SK-N-SH (cell line): Measurements from ENCODE around the gene ITIH5. TPM values are rescaled to one million over a fixed set of nuclear protein-coding genes. Genes with fewer than 3 reads are reported as not detected.

Experiments
- CTCF ChIA-PET: fragments of 300-600, 350-600 bp; formaldehyde crosslinking; extraction: SDS; loops from one replicate; lab custom pipeline; 2021; lab: Yijun Ruan, JAX
- POLR2A ChIA-PET: fragments of 350-600 bp; sonication (Branson Sonifier 250); formaldehyde crosslinking; extraction: SDS; loops from one replicate; lab custom pipeline; 2020; ENCODE audit warnings: antibody characterized with exemption, inconsistent platforms; lab: Yijun Ruan, JAX
- DNase-seq: peaks from one replicate; pipeline ENCODE4 v3.0.0; 2012
- H2AFZ ChIP-seq: fragments of 200-600 bp; sonication (generic); 2 replicates; pipeline ENCODE4 v1.8.1; 2016; ENCODE audit warnings: antibody characterized with exemption, mild to moderate bottlenecking, low read depth
- H3F3A ChIP-seq: fragments of 200-600 bp; sonication (generic); replicated peaks from 2 replicates; pipeline ENCODE3; 2016; ENCODE audit warnings: antibody characterized with exemption, mild to moderate bottlenecking; ENCODE audit not compliant: insufficient read depth
- H3K27ac ChIP-seq, 2 experiments: fragments of 200-500 bp in 1 of 2; fragments of 200-600 bp in 1 of 2; sonication (Bioruptor generic) in 1 of 2; sonication (generic), shearing (Covaris generic) in 1 of 2; 2 replicates each; pipeline versions ENCODE4 v1.5.1 to v1.6.1; 2014 to 2016; ENCODE audit warnings: low read depth in 2 of 2, inconsistent platforms in 1 of 2, low read length in 1 of 2, mild to moderate bottlenecking in 1 of 2, mixed read lengths in 1 of 2
- H3K27me3 ChIP-seq: fragments of 200-600 bp; sonication (generic), shearing (Covaris generic); 2 replicates; pipeline ENCODE4 v1.6.1; 2016; ENCODE audit warnings: mixed run types; ENCODE audit not compliant: insufficient read depth
- H3K36me3 ChIP-seq, 2 experiments: fragments of 200-500 bp in 1 of 2; fragments of 200-600 bp in 1 of 2; sonication (Bioruptor generic) in 1 of 2; sonication (generic) in 1 of 2; replicated peaks in 1 of 2; 2 replicates each; pipeline versions ENCODE3 to v1.5.1; 2014 to 2016; ENCODE audit warnings: low read length in 1 of 2, mild to moderate bottlenecking in 1 of 2; ENCODE audit not compliant: insufficient read depth in 2 of 2, control insufficient read depth in 1 of 2
- H3K4me1 ChIP-seq, 2 experiments: fragments of 200-500 bp in 1 of 2; fragments of 200-600 bp in 1 of 2; sonication (Bioruptor generic) in 1 of 2; sonication (generic), shearing (Covaris generic) in 1 of 2; 2 replicates each; pipeline versions ENCODE4 v1.5.1 to v1.6.1; 2014 to 2016; ENCODE audit warnings: low read depth in 1 of 2, low read length in 1 of 2, mixed run types in 1 of 2; ENCODE audit not compliant: insufficient read depth in 2 of 2, control insufficient read depth in 1 of 2
- H3K4me2 ChIP-seq: fragments of 200-600 bp; sonication (generic), shearing (Covaris generic); 2 replicates; pipeline ENCODE4 v1.6.1; 2017; ENCODE audit warnings: mixed run types
- H3K4me3 ChIP-seq, 2 experiments: fragments of 200-500 bp in 1 of 2; fragments of 200-600 bp in 1 of 2; sonication (Bioruptor generic) in 1 of 2; sonication (generic), shearing (Covaris generic) in 1 of 2; 2 replicates each; pipeline versions ENCODE4 v1.5.1 to v1.8.1; 2014 to 2016; ENCODE audit warnings: low read depth in 2 of 2, inconsistent platforms in 1 of 2, low read length in 1 of 2, mild to moderate bottlenecking in 1 of 2, mixed read lengths in 1 of 2, moderate library complexity in 1 of 2
- H3K79me2 ChIP-seq: fragments of 200-600 bp; sonication (generic); 2 replicates; pipeline ENCODE4 v1.8.1; 2017; ENCODE audit warnings: mild to moderate bottlenecking; ENCODE audit not compliant: insufficient read depth
- H3K9ac ChIP-seq: fragments of 200-600 bp; sonication (generic); 2 replicates; pipeline ENCODE4 v1.6.1; 2017; ENCODE audit warnings: mixed run types
- H3K9me2 ChIP-seq: fragments of 200-600 bp; sonication (generic); 2 replicates; pipeline ENCODE4 v1.6.1; 2017; ENCODE audit warnings: mixed run types
- H3K9me3 ChIP-seq: fragments of 200-600 bp; sonication (generic); 2 replicates; pipeline ENCODE4 v1.6.1; 2017; ENCODE audit warnings: mixed run types, mild to moderate bottlenecking, moderate library complexity
- H4K20me1 ChIP-seq: fragments of 200-600 bp; sonication (generic); 2 replicates; pipeline ENCODE4 v1.6.1; 2017; ENCODE audit warnings: mild to moderate bottlenecking, mixed run types; ENCODE audit not compliant: insufficient read depth
- CTCF ChIP-seq: fragments of 200-600 bp; sonication (generic); IDR thresholded peaks from 2 replicates; pipeline ENCODE4 v1.6.1; 2017; ENCODE audit warnings: antibody characterized with exemption, mild to moderate bottlenecking, moderate library complexity
- ELF1 ChIP-seq: IDR thresholded peaks from 2 replicates; pipeline ENCODE4 v1.4.0; 2012
- EP300 ChIP-seq, 2 experiments: IDR thresholded peaks; 2 replicates each; pipeline versions ENCODE4 v1.4.0 to v1.6.1; 2012; ENCODE audit warnings: borderline replicate concordance in 1 of 2, low read depth in 1 of 2, low read length in 1 of 2
- FOXJ3 ChIP-seq: sonication (generic); formaldehyde crosslinking; IDR thresholded peaks from 2 replicates; pipeline ENCODE4 v1.5.1; 2020; ENCODE audit warnings: mild to moderate bottlenecking, missing genetic modification reagents
- FOXM1 ChIP-seq: IDR thresholded peaks from 2 replicates; pipeline ENCODE4 v1.4.0; 2012; ENCODE audit warnings: low read depth, mild to moderate bottlenecking
- IRF3 ChIP-seq: fragments of 150-350 bp; IDR thresholded peaks from 2 replicates; pipeline ENCODE4 v1.6.1; 2016; ENCODE audit warnings: mild to moderate bottlenecking, low read depth, low read length
- JUND ChIP-seq: IDR thresholded peaks from 2 replicates; pipeline ENCODE4 v1.4.0; 2012
- NRF1 ChIP-seq: IDR thresholded peaks from 2 replicates; pipeline ENCODE4 v1.6.1; 2012; ENCODE audit warnings: low read depth, mild to moderate bottlenecking, low read length
- POLR2AphosphoS5 ChIP-seq: IDR thresholded peaks from 2 replicates; pipeline ENCODE4 v1.6.1; 2012; ENCODE audit warnings: low read depth, low read length
- RAD21 ChIP-seq: IDR thresholded peaks from 2 replicates; pipeline ENCODE4 v1.6.1; 2012; ENCODE audit warnings: mild to moderate bottlenecking, low read length
- RCOR1 ChIP-seq: fragments of 150-350 bp; IDR thresholded peaks from 2 replicates; pipeline ENCODE4 v1.6.1; 2017; ENCODE audit warnings: antibody characterized with exemption, low read length
- RXRA ChIP-seq: IDR thresholded peaks from 2 replicates; pipeline ENCODE4 v1.4.0; 2012; ENCODE audit warnings: low read depth, mild to moderate bottlenecking, borderline replicate concordance
- TAF1 ChIP-seq: IDR thresholded peaks from 2 replicates; pipeline ENCODE4 v1.6.1; 2012; ENCODE audit warnings: low read depth, mild to moderate bottlenecking, low read length, moderate library complexity, borderline replicate concordance
- TEAD4 ChIP-seq: IDR thresholded peaks from 2 replicates; pipeline ENCODE4 v1.4.0; 2012; ENCODE audit warnings: mild to moderate bottlenecking, borderline replicate concordance; ENCODE audit not compliant: insufficient read depth
- USF1 ChIP-seq: IDR thresholded peaks from 2 replicates; pipeline ENCODE4 v1.4.0; 2012; ENCODE audit warnings: low read depth, borderline replicate concordance
- USF2 ChIP-seq: fragments of 150-350 bp; IDR thresholded peaks from 2 replicates; pipeline ENCODE4 v1.6.1; 2017; ENCODE audit warnings: antibody characterized with exemption, low read length, low read depth, borderline replicate concordance
- ZBTB33 ChIP-seq: IDR thresholded peaks from 2 replicates; pipeline ENCODE4 v1.4.0; 2012; ENCODE audit warnings: low read depth, borderline replicate concordance
- WGBS: methylation state at CpG from one replicate; pipeline ENCODE4 v1.1.6; 2017; ENCODE audit warnings: low lambda C conversion rate; 5-methylcytosine and 5-hydroxymethylcytosine counted together
- polyA plus RNA-seq, 3 experiments: library from polyadenylated mRNA; depleted of rRNA; stranded (reverse); fragments of >200 nt; gene quantifications; 2 replicates each; pipeline ENCODE4 v1.2.3, GENCODE V29; 2012

ITIH5 gene
- polyA plus RNA-seq, 1 of the 3 experiments (the other 2 are of a cell fraction) = 0.07 TPM

- ChIA-PET POLR2A (no interaction called here), CTCF (interaction anchor here (1.5 kb wide), 1 partner anchor 169 kb away, joined by 4 read pairs; no protein-coding TSS in a partner anchor)
- no peak overlapping the region for H3K4me3 ChIP-seq
- H3K9me3 ChIP-seq = no peaks in the 10 kb centered on the region
- no peak overlapping the region for H3K4me2 ChIP-seq
- no peak overlapping the region for H3K9ac ChIP-seq
- DNase-seq = no peak
- WGBS = 50% methylated on average over 1 of the region's 1 CpG
- no peak for TF ChIP-seq POLR2AphosphoS5
- no peak for TF ChIP-seq RXRA
- no peak for TF ChIP-seq USF2
- TF ChIP-seq JUND = no peak
- no peak for TF ChIP-seq TEAD4
- TF ChIP-seq NRF1 = no peak
- no peak for TF ChIP-seq IRF3
- TF ChIP-seq RCOR1 = no peak
- no peak for TF ChIP-seq CTCF
- no peak for TF ChIP-seq USF1
- TF ChIP-seq ELF1 = no peak
- no peak for TF ChIP-seq EP300 (IDR thresholded peaks at IDR 0.05; ENCODE audit: borderline replicate concordance in 1 of 2, low read depth in 1 of 2, low read length in 1 of 2)
- no peak for TF ChIP-seq RAD21
- TF ChIP-seq ZBTB33 = no peak
- no peak for TF ChIP-seq FOXJ3
- TF ChIP-seq FOXM1 = no peak
- no peak for TF ChIP-seq TAF1
- H3K4me1 ChIP-seq = no peaks in the 10 kb centered on the region; a peak in 1 of 4 replicates
- H2AFZ ChIP-seq = no peak overlapping the region
- no peak overlapping the region for H3K27ac ChIP-seq
- H3K27me3 ChIP-seq = no peaks in the 10 kb centered on the region; the same call in 1 of the 2 replicates
- no peaks in the 10 kb centered on the region for H4K20me1 ChIP-seq
- H3K9me2 ChIP-seq = no peaks in the 10 kb centered on the region
- no peaks in the 10 kb centered on the region for H3K36me3 ChIP-seq
- H3K79me2 ChIP-seq = no peaks in the 10 kb centered on the region
- H3F3A ChIP-seq = no peaks in the 10 kb centered on the region
Measured at GRCh38 chr10:7518693-7519092, 148.1 kb downstream of the ITIH5 start.
